ENCODE results near the gene ETNK2.
"Not testable (repeated sequence)": the region's sequence is repeated elsewhere in the genome, so short reads cannot be mapped to it uniquely, and the experiment has no call there.

The ETNK2 gene

DNA sequence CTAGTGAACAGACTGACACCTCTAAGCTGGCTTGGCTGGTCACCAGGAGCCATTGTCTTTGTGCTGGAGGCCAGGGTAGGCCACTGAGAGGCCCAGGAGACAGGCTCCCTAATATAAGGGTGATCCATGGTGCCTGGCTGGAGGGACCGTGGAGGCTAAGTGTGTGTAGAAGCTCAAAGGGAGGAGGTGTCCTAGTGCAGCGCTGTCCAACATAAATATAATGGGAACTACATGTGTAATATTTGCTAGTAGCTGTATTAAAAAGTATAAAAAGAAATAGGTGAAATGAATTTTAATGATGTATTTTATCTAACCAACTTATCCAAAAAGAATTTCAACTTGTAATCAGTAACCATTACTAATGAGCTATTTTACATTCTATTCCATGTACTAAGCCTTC, 44.0 kb downstream of the ETNK2 start:
- no peak overlapping the region; the same call in 1 of the 2 replicates for H3K27ac ChIP-seq
- TF ChIP-seq, protein P1, sequence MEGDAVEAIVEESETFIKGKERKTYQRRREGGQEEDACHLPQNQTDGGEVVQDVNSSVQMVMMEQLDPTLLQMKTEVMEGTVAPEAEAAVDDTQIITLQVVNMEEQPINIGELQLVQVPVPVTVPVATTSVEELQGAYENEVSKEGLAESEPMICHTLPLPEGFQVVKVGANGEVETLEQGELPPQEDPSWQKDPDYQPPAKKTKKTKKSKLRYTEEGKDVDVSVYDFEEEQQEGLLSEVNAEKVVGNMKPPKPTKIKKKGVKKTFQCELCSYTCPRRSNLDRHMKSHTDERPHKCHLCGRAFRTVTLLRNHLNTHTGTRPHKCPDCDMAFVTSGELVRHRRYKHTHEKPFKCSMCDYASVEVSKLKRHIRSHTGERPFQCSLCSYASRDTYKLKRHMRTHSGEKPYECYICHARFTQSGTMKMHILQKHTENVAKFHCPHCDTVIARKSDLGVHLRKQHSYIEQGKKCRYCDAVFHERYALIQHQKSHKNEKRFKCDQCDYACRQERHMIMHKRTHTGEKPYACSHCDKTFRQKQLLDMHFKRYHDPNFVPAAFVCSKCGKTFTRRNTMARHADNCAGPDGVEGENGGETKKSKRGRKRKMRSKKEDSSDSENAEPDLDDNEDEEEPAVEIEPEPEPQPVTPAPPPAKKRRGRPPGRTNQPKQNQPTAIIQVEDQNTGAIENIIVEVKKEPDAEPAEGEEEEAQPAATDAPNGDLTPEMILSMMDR (conservative IDR thresholded peaks at IDR 0.05) = no peak

DNA sequence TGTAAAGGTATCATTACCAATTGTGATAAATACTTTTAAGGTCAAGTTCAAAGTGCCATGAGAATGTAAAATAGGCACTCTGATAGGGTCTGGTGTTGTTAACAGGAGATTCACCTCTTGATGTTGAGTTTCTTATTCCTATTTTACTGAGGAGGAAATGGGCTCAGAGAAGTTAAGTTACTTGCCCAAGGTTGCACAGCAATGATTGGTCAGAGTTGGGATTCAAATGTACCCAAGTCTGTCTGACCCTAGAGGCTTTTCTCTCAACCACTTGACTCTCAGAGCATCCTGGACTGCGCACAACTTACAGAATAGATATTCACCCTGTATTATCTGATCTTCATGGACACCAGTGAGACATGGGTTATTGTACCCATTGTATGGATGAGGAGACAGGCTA, 45.0 kb downstream of the ETNK2 start:
- TF ChIP-seq, protein P1 (conservative IDR thresholded peaks at IDR 0.05) = no peak
- no peak overlapping the region for H3K27ac ChIP-seq

DNA sequence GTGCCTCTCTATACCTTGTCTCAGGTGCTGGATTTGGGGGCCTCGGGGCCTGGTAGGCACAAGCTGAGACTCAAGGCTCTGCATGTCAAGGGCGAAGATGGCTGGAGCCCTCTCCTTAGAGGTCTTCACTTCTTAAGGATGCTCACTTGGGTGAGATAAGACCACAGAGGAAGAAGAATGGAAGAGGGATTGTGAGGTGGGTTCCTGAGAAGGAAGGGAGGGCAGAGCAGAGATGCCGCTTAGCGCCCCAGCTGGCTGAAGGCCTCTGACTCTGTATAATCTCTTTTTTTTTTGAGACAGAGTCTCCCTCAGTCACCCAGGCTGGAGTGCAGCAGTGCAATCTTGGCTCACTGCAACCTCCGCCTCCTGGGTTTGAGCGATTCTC, 46.7 kb downstream of the ETNK2 start:
- TF ChIP-seq, protein P1 (conservative IDR thresholded peaks at IDR 0.05) = no peak
- peak overlapping the region; percentile 72; the same call in 1 of the 2 replicates for H3K27ac ChIP-seq

DNA sequence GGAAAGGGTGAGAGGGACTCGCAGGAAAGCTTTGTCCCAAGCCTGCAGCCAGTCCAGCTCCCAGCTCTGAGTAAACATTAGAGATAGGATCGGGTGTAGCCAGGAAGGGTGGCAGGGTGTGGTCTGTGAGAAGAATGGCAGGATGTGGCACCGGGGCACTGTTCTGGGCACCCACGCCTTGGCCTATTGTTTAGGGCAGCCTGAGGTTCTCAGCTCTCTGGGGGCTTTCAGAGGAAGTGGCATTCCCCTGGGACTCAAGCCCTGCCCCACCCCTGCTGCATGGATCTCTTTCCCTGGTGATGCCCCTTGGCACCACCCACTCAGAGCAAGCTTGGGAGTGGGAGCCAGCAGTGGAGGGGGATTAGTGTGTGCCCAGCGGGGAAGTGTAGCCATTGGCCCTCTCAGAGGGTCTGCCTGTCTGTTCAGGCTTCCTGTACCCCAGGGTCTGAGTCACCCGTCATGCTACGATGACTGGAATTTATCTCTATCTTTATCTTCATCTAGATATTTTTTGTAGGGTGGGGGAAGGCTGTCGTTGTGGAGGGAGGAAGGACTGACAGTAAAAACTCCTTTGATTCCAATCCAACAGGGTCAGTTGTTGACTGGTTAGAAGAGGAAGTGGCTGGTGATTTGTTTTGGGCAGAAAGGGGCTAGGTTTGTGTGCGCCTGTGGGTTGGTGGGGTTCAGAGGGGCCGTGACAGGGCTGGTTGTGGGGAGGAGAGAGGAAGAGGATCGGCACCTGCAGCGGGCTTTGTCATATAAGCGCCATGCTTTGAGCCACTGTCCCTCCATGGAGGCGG, 47.3 kb downstream of the ETNK2 start:
- TF ChIP-seq, protein P1 (conservative IDR thresholded peaks at IDR 0.05) = no peak
- H3K27ac ChIP-seq = peak overlapping the region; percentile 72

DNA sequence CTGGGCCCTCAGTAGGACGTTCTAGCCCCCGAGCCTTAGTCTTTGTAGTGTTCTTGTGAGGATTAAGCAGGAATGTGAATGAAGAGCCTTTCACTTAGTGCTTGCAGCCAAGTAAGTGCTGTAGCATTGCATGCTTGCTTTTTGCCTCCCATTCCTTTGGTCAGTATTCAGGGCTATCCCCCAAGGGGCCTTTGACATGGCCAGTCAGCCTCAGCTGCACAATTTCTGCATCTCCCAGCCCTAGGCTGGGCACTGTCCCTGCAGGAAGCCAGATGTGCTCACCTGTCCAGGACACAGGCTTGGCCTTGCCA, 48.5 kb downstream of the ETNK2 start:
- TF ChIP-seq, protein P1 (conservative IDR thresholded peaks at IDR 0.05) = no peak
- H3K27ac ChIP-seq = peak overlapping the region; percentile 72

DNA sequence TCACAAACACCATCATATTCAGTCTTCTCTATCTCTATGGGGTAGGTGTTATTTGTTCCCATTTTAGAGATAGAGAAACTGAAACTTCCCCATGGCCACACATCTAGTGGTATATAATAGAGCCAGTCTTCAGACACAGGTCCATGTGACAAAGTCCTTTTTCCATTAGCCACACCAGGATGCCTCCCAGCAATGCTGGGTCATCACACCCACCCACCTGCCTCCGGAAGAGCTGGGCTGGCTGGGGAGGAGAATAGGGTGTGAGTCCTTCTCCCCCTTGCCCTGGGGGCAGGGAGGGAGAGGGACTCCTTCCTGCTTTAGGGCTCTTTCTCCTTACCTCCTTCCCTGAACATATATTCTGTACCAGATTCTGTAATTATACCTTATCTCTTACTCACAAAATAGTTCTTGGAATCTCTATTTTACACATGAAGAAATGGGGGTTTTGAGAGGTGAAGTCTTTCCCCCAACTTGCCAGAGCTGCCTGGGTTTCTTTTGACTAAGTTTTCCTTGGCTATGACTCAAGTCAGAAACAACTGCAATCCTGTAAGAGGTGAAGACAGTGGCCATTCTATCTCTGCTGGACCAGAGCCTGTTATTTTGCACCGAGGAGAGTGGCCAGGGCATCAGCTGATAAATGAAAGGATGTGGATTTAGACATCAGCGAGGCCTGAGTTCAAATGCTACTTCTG, 49.0 kb downstream of the ETNK2 start:
- TF ChIP-seq, protein P1 (conservative IDR thresholded peaks at IDR 0.05) = no peak
- H3K27ac ChIP-seq = peak overlapping the region; percentile 72; the same call in 1 of the 2 replicates

DNA sequence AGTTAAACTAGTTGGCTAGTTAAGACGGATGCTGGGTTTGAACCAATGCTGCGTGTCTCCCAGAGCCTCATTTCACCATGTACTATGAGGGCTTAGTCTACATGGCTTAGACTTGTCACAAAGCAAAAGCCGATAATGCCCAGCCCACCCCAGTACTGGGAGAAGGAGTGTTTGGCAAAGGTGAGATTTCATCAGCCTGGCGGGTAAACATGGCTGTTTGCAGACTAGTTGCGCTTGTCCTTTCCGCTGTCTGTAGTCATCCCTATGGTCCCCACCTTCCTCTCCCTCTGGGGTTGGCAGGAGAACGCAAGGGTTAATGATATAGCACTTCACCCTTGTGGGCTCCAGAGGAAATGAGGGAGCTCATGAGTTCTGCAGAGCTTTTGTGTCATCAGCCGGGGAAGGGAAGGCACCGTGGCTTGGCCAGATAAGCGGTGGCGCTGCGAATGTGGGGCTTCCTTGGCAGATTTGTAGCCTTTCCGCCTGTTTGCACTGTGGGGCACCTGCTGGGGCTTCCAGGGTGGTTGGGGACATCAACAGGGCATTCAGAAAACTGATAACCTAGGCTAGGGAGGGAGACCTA, 49.7 kb downstream of the ETNK2 start:
- H3K27ac ChIP-seq = no peak overlapping the region; the same call in 1 of the 2 replicates
- TF ChIP-seq, protein P1 (conservative IDR thresholded peaks at IDR 0.05) = no peak

DNA sequence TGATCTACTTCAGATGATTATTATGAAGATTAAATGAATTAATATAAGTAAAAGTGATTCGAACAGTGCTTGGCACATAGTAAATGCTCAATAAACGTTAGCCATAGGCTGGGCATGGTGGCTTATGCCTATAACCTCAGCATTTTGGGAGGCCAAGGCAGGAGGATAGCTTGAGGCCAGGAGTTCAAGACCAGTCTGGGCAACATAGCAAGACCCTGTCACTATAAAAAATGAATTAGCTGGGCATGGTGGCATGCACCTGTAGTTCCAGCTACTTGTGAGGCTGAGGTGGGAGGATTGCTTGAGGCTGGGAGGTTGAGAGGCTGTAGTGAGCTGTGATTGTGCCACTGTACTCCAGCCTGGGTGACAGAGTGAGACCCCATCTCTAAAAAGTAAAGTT, 52.1 kb downstream of the ETNK2 start:
- not testable (repeated sequence) for H3K27ac ChIP-seq
